WI38 (cell line): ENCODE results near the gene ADSS1.

Experiments used
- H3K4me3 ChIP-seq: 2 replicates; pipeline ENCODE4 v1.5.1; 2011; ENCODE audit warnings: low read depth, mild to moderate bottlenecking, control low read depth, low read length
- CTCF ChIP-seq: IDR thresholded peaks from 2 replicates; pipeline ENCODE4 v1.5.1; 2012; ENCODE audit warnings: low read depth, mild to moderate bottlenecking, control low read depth, low read length

ADSS1 gene

GRCh38 chr14:104732931-104733681 is 9.1 kb downstream of the ADSS1 start:
- TF ChIP-seq CTCF: no peak

GRCh38 chr14:104734051-104734587 is 10.1 kb downstream of the ADSS1 start:
- no peak for TF ChIP-seq CTCF
- H3K4me3 ChIP-seq: no peak overlapping the region

More at GRCh38 chr14:104732931-104733681, 9.1 kb downstream of the ADSS1 start:
- no peak overlapping the region for H3K4me3 ChIP-seq

DNA sequence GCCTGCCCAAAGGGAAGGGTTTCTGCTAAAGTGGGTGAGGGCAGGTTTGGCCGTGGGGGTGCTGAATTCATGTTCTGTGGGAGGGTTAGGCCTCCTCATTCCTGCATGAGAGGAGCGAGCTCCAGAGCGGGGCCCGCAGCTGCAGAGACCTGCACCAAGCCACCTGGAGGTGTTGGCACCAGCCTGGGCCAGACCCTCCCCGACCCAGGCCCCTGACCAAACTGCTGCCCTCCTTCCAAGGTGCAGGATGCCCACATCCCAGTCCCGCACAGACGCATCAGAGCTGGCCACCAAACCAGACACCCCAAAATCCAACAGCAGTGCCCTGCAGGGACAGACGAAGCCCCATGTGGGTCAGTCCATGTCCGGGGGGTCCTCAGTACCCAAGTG is 10.6 kb downstream of the ADSS1 start:
- no peak for TF ChIP-seq CTCF
- H3K4me3 ChIP-seq: no peak overlapping the region

DNA sequence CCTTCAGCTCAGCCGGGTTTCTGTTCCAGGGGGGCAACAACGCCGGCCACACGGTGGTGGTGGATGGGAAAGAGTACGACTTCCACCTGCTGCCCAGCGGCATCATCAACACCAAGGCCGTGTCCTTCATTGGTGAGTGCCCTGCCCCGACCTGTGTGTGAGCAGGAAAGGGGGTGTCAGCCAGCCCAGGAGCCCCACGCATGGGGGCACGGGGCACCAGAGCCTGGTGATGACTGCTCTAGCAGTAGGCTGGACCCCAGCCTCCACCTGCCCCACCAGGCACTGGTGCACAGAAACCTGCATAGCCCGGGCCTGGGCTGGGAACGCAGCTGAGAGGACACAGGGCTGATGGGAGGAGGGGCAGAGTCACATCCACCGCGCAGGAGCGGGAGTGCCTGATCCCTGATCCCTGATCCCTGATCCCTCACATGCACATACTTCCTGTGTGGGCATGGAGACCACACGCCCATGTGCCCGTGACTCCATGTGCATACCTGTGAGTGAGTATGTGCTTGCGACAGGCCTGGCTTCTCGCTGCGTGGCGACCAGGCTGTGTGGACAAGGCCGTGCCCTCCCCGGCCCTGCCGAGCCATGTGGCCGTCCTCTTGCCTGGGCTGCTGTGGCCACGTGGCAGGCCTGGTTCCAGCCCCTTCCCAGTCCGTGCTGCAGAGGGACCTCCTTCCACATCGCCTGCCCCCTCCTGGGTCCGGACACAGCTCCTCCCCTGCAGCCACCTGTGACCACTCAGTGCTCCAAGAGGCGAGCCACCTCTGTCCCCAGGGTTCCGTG is 11.2 kb downstream of the ADSS1 start:
- no peak overlapping the region for H3K4me3 ChIP-seq
- no peak for TF ChIP-seq CTCF

GRCh38 chr14:104735830-104736642 is 12.0 kb downstream of the ADSS1 start:
- TF ChIP-seq CTCF: no peak
- H3K4me3 ChIP-seq: no peak overlapping the region

DNA sequence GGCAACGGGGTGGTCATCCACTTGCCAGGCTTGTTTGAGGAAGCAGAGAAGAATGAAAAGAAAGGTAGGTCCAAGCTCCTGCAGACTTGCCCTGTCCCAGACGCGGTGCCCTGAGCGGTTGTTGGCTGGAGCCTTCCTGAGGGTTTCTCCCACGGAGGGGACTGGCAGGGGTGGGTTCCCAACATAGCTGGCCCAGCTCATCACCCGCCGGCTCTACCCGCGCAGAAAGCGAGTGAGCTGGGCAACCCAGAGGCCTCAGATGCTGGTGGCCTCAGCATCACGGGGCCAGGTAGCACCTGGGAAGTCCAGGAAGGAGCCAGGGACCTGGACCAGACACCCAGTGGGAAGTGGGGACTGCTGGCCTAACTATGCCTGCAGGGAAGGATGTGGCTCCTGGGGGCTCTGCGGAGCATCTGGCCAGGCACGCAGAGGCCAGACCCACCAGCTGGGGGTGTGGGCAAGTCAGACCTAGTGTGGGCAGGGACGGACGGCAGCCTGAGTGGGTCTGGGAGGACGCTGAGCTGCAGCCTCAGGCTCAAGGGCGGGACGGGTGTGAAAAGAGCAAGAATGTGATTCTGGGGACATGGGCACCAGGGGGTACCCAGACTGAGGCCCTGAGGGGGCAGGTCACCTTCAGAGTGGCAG is 14.5 kb downstream of the ADSS1 start:
- TF ChIP-seq CTCF: no peak
- no peak overlapping the region for H3K4me3 ChIP-seq
